Fibroblast of skin of left biceps (primary cell): ENCODE data around the gene RBM19.

Experiments
- DNase-seq, 2 experiments: peaks; one replicate each; pipeline ENCODE4 v3.0.0-alpha.2; 2013; ENCODE audit warnings: low read depth in 2 of 2

RBM19 gene

GRCh38 chr12:113857371-113857770, 108.8 kb downstream of the RBM19 start:
- DNase-seq: no peak

- no peak for DNase-seq
Observed at GRCh38 chr12:113855998-113856397, 110.1 kb downstream of the RBM19 start.

- DNase-seq: no peak
Observed at GRCh38 chr12:113854385-113855142, 111.6 kb downstream of the RBM19 start.

- DNase-seq: no peak
Observed at GRCh38 chr12:113853491-113853890, 112.6 kb downstream of the RBM19 start.

- DNase-seq: no peak
Observed at GRCh38 chr12:113852695-113853490, 113.2 kb downstream of the RBM19 start.

- no peak for DNase-seq
Observed at GRCh38 chr12:113852264-113852663, 113.9 kb downstream of the RBM19 start.

- DNase-seq: no peak
Observed at GRCh38 chr12:113850309-113851056, 115.6 kb downstream of the RBM19 start.

GRCh38 chr12:113847856-113848255, 118.3 kb downstream of the RBM19 start:
- no peak for DNase-seq

- no peak for DNase-seq
Observed at GRCh38 chr12:113846883-113847755, 119.0 kb downstream of the RBM19 start.

- DNase-seq: no peak
Observed at GRCh38 chr12:113845900-113846674, 120.0 kb downstream of the RBM19 start.

- DNase-seq: no peak
Observed at GRCh38 chr12:113844495-113845210, 121.5 kb downstream of the RBM19 start.

GRCh38 chr12:113842699-113843098, 123.4 kb downstream of the RBM19 start:
- DNase-seq: no peak

- DNase-seq: no peak
Observed at GRCh38 chr12:113841786-113842185, 124.3 kb downstream of the RBM19 start.

- no peak for DNase-seq
Observed at GRCh38 chr12:113840401-113841042, 125.6 kb downstream of the RBM19 start.

- DNase-seq: no peak
Observed at GRCh38 chr12:113838896-113839295, 127.2 kb downstream of the RBM19 start.

GRCh38 chr12:113837528-113838296, 128.4 kb downstream of the RBM19 start:
- DNase-seq: no peak

GRCh38 chr12:113837084-113837483, 129.0 kb downstream of the RBM19 start:
- peak in 1 of 2 experiments; percentile 8 for DNase-seq

GRCh38 chr12:113835896-113836295, 130.2 kb downstream of the RBM19 start:
- DNase-seq: no peak

- DNase-seq: no peak
Observed at GRCh38 chr12:113835433-113835832, 130.7 kb downstream of the RBM19 start.
